CD4-positive, alpha-beta T cell treated with Interferon alpha-2 for 1 hour (primary cell): ENCODE measurements around the gene CDX4.
"Not testable (repeated sequence)": the region's sequence is repeated elsewhere in the genome, so short reads cannot be mapped to it uniquely, and the experiment has no call there.

Source experiments
- DNase-seq, 2 donors: peaks; one replicate each; pipeline ENCODE4 v3.0.0-alpha.2; 2020 to 2022

Gene CDX4, protein sequence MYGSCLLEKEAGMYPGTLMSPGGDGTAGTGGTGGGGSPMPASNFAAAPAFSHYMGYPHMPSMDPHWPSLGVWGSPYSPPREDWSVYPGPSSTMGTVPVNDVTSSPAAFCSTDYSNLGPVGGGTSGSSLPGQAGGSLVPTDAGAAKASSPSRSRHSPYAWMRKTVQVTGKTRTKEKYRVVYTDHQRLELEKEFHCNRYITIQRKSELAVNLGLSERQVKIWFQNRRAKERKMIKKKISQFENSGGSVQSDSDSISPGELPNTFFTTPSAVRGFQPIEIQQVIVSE

DNA sequence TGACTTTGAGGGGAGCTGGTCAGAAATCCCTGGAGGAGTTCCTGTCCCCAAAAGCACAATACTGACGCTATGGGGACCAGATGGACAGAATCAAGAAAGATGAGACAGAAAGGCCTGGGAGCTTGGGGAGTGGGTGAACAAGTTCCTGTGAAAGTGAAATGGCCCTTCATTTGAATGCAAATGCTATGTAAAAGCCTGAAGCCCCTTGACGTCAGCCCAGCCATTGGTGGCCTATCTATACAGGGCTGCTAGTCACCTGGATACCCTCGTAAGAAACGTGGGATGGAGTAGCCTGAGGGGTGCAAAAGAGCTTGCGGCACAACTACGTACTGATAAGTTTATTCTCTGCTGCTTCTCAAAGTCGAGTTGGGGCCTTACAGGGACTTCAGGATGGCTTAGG lies at the start of gene CDX4:
TSS of gene CDX4 (plus strand) at position 223 of the 400 bp plus-strand sequence. CDS start 201 bp downstream, outside the sequence.
- no peak for DNase-seq

DNA sequence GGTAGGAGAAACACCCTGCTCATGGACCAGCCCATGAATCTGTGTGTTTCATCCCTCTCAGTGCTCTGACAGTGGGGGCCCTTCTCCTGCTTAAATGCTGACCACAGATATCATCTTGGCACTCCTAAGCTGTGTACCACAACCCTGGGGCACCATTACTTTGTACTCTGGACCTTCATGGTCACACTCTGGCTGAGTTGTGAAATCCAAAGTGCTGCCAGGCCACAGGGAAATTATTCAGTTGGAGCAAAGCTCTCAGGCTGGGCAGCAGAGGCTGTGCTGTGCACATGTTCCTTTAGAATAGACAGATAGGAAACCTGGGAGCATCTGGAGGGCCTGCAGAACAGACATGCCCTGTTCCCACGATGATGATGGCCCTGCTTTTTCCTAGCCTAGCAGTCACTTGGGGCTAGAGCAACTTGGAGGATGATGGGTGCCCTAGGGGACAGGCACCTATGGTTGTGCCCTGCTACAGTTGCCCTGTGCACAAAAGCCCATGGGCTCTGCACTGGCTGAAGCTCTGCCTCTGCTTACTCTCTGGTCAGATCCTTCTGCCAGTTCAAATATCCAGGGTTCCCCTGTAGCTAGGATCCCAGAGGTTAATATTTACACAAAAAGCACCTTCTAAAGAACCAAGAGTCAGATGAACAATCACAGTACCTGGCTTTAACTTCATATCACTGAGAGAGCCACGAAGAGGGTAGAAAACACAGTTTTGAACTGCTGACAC lies 48.5 kb upstream of the CDX4 start:
- DNase-seq = no peak

DNA sequence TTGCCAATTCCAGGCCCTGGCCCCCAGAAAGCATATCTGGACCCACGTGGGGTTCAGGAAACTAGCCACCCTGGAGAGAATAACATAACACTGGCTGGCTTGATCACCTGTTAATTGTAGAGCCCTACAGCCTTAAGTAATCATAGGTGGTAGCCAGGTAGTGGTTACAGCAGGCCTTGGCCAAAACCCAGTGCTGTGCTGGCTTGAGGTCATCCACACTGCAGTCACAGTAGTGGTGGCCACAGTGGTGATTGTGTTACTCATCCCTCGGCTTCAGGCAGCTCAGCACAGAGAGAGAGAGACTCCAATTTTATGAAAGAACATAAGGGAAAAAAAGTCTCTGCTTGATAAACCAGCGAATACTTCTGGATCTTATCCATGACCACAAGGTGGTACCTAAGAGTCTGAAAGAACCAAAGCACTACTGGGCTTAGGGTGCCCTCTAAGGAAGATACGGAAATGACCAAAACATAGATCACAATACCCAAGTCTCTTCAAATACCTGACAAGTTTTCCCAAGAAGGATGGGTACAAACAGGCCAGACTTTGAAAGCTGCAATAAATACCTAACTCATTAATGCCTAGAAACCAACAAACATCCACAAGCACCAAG lies 46.6 kb upstream of the CDX4 start:
- no peak for DNase-seq

GRCh38 chrX:73401591-73402266 lies 45.1 kb upstream of the CDX4 start:
- DNase-seq = no peak

- DNase-seq = no peak
These were observed 33.9 kb upstream of the CDX4 start for GRCh38 chrX:73412930-73413329.

- DNase-seq = no peak
These were observed 500 bp downstream of the CDX4 start for GRCh38 chrX:73447311-73447794.

GRCh38 chrX:73448379-73448778 lies 1.5 kb downstream of the CDX4 start:
- no peak for DNase-seq

DNA sequence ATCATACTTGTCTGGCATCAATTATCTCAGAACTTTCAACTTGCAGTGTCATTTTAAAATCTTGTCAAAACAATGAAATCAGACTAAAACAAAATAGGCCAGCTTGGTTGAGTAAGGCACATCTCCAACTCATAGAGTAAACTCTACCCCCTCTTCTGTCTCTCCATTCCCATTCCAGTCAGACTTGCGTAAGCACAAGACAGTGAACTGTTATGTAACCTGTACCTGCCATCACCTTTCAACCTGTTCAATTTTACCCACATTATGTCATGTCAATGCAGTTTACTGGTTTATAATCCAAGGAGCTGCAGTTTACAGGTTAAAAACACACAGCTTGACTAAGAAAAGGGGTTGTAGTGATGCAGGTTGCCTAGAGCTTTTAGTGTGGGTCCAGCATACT lies 8.3 kb downstream of the CDX4 start:
- no peak for DNase-seq

- DNase-seq = no peak
These were observed 10.5 kb downstream of the CDX4 start for GRCh38 chrX:73457306-73457705.

- DNase-seq = no peak
These were observed 21.5 kb downstream of the CDX4 start for GRCh38 chrX:73468376-73468775.

DNA sequence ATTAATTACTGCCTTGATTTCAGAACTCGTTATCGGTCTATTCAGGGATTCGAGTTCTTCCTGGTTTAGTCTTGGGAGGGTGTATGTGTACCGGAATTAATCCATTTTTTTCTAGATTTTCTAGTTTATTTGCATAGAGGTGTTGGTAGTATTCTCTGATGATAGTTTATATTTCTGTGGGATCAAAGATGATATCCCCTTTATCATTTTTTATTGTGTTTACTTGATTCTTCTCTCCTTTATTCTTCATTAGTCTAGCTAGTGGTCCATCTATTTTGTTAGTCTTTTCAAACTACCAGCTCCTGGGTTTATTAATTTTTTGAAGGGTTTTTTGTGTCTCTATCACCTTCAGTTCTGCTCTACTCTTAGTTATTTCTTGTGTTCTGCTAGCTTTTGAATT lies 32.1 kb downstream of the CDX4 start:
- no peak for DNase-seq

DNA sequence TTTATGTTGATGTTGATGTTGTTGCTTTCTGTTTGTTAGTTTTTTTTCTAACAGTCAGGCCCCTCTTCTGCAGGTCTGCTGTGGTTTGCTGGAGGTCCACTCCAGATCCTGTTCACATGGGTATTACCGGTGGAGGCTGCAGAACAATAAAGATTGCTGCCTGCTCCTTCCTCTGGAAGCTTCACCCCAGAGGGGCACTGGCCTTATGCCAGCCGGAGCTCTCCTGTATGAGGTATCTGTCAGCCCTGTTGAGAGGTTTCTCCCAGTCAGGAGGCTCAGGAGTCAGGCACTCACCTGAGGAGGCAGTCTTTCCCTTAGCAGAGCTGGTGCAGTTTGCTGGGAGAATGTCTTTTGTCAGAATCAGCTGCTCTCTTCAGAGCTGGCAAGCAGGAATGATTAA lies 34.7 kb downstream of the CDX4 start:
- DNase-seq = no peak

DNA sequence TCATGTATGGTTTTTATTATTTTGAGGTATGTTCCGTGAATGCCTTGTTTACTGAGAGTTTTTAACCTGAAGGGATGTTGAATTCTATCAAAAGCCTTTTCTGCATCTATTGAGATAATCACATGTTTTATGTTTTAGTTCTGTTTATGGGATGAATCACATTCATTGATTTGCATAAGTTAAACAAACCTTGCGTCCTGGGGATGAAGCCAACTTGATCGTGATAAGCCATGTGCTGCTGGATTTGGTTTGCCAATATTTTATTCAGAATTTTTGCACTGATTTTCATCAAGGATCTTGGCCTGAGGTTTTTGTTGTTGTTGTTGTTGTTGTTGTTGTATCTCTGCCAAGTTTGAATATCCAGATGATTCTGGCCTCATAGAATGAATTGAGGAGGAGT lies 43.8 kb downstream of the CDX4 start:
- no peak for DNase-seq

GRCh38 chrX:73492178-73492577 lies 45.3 kb downstream of the CDX4 start:
- not testable (repeated sequence) for DNase-seq
